Effector CD4-positive, alpha-beta T cell (primary cell): Measurements from ENCODE around the gene DUXA. TPM values are rescaled to one million over a fixed set of nuclear protein-coding genes. Genes with fewer than 3 reads are reported as not detected.
"Not testable (repeated sequence)": the region's sequence is repeated elsewhere in the genome, so short reads cannot be mapped to it uniquely, and the experiment has no call there.

Experiments used
- DNase-seq: peaks from one replicate; pipeline ENCODE4 v3.0.0-alpha.2; 2020
- total RNA-seq: gene quantifications from one replicate; lab custom pipeline; 2026; lab: John Stamatoyannopoulos, UW

DUXA gene
- not detected for total RNA-seq

GRCh38 chr19:57167385-57167784, at the start of gene DUXA:
DUXA (minus strand) TSS chr19:57167485; CDS start chr19:57167443, 42 bp downstream.
- no peak for DNase-seq

DNA sequence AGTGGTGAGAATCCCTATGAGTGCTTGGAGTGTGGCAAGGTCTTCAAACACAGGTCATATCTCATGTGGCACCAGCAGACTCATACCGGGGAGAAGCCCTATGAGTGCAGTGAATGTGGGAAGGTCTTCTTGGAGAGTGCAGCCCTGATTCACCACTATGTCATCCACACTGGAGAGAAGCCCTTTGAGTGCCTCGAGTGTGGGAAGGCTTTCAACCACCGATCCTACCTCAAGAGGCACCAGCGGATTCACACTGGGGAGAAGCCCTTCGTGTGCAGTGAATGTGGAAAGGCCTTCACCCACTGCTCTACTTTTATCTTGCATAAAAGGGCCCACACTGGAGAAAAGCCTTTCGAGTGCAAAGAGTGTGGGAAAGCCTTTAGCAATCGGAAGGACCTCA, 44.8 kb upstream of the DUXA start:
- no peak for DNase-seq

DNA sequence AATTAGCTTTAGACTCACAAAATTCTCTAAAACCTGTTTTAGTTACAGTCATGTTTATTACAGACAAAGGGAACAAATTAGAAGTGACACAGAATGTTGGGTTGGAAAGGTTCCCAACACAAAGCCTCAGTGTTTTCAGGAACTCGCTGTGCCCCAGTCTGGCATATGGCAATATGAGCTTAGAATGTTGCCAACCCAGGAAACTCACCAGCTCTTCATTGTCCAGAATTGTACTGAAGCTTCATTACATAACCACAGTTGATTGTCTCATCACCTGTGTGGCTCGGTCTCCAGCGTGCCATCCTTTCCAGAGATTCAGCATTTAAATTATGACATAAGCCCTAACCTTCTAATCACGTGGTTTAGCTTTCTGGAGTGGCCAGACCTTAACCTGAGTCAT, 43.1 kb upstream of the DUXA start:
- no peak for DNase-seq

- DNase-seq, result no peak
Measured at GRCh38 chr19:57202160-57202559, 34.9 kb upstream of the DUXA start.

DNA sequence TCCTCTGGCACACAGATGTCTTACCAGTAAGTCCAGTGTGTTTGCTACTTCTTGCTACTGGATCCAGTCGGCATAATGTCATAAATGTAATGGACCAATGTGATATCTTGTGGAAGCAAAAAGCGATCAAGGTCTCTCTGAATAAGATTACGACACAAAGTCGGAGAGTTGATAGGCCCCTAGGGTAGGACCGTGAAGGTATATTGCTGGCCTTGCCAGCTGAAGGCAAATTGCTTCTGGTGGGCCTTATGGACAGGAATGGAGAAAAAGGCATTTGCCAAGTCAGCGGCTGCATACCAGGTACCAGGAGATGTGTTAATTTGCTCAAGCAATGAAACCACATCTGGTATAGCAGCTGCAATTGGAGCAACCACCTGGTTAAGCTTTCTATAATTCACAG, 30.6 kb upstream of the DUXA start:
- not testable (repeated sequence) for DNase-seq

GRCh38 chr19:57192993-57193392, 25.7 kb upstream of the DUXA start:
- DNase-seq, result no peak

GRCh38 chr19:57192077-57192420, 24.8 kb upstream of the DUXA start:
- no peak for DNase-seq

- DNase-seq, result peak; percentile 80
Measured at GRCh38 chr19:57191141-57192076, 24.1 kb upstream of the DUXA start, which contains the start of gene ZNF264. ZNF264 (plus strand) TSS chr19:57191500; CDS start chr19:57191914, 414 bp downstream.

- DNase-seq, result no peak
Measured at GRCh38 chr19:57190301-57190700, 23.0 kb upstream of the DUXA start.

GRCh38 chr19:57171551-57172081, 4.3 kb upstream of the DUXA start:
- DNase-seq, result peak; percentile 18

- no peak for DNase-seq
Measured at GRCh38 chr19:57165846-57166245, 1.4 kb downstream of the DUXA start.

GRCh38 chr19:57161985-57162539, 5.2 kb downstream of the DUXA start:
- DNase-seq, result no peak

- no peak for DNase-seq
Measured at GRCh38 chr19:57152921-57153320, 14.4 kb downstream of the DUXA start.

DNA sequence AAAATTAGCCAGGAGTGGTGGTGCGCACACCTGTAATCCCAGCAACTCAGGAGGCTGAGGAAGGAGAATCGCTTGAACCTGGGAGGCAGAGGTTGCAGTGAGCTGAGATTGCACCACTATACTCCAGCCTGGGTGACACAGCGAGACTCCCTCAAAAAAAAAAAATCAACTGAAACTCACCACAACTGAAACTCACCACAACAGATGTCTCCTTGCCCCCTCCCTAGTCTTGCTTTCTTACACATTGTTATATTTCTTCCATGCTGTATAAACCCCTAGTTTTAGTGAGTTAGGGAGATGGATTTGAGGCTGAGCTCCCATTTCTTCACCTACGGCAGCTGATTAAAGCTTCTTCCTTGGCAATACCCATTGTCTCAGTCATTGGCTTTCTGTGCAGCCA, 25.6 kb downstream of the DUXA start:
- DNase-seq, result no peak

GRCh38 chr19:57135797-57136196, 31.5 kb downstream of the DUXA start:
- DNase-seq, result no peak

- not testable (repeated sequence) for DNase-seq
Measured at GRCh38 chr19:57127403-57127802, 39.9 kb downstream of the DUXA start.

DNA sequence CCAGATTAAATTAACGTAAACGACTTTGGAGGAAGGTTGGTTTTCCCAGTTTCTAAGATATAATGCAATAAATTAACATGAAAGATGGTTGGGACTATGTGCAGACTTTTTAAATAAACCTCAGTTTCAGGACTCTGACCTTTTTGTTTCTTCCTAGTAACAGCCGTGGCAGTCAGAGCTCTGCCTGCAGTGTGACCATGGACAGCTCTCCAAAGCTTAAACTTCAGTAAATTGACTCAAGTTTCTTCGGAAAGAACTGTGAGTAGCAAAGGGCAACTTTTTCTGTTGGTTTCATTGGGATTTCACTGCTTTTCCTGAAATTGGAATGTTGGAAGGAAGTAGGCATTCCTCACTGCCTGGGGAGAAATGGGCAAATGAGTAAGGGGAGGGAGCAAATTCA, 43.4 kb downstream of the DUXA start:
- DNase-seq, result no peak

- no peak for DNase-seq
Measured at GRCh38 chr19:57118848-57119247, 48.4 kb downstream of the DUXA start.

- DNase-seq, result not testable (repeated sequence)
Measured at GRCh38 chr19:57113501-57113900, 53.8 kb downstream of the DUXA start.

DNA sequence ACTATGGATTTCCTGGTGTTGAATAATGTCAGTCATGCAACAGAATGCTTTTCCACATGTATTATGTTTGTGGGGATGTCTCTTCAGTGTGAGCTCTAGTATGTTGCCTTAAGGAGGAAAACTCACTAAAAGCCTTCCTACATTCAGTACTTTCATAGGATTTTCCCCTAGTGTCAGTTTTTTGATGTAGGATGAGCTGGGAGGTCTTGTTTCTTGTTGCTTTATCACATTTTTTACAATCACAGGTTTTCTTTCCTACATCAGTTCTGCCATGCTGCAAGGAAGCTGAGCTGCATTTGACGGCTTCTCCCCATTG, 56.0 kb downstream of the DUXA start:
- DNase-seq, result no peak

GRCh38 chr19:57110592-57111328, 56.5 kb downstream of the DUXA start:
- DNase-seq, result no peak

DNA sequence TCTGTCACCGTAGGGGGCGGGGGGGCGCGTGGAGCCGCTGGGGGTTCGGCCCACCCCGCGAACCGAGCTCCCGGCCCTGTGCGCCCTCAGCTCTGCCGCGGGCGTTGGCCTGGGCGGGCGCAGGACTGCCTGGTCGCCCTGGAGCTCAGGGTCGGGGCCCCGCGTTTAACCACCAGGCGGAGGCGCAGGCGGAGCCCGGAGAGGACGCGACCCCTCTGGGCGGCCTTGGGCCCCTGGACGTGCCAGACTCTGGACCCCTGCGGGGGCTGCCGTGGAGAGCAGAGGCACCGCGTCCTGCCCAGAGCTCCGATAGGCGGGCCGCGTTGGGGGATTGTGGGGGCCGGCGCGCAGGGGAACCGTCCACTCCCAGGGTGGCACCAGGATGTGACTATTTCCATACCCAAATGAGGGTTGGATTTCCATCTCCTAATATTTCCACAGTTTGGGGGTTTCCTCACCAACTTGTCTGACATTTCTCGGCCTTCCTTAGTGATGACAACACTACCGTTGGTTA, 60.5 kb downstream of the DUXA start:
- no peak for DNase-seq
